NCI-H1930 (cell line): Measurements from ENCODE around the gene HPD.

Experiments used
- DNase-seq, 2 experiments: peaks; one replicate each; lab custom pipeline; 2025; lab: John Stamatoyannopoulos, UW

Gene HPD

DNA sequence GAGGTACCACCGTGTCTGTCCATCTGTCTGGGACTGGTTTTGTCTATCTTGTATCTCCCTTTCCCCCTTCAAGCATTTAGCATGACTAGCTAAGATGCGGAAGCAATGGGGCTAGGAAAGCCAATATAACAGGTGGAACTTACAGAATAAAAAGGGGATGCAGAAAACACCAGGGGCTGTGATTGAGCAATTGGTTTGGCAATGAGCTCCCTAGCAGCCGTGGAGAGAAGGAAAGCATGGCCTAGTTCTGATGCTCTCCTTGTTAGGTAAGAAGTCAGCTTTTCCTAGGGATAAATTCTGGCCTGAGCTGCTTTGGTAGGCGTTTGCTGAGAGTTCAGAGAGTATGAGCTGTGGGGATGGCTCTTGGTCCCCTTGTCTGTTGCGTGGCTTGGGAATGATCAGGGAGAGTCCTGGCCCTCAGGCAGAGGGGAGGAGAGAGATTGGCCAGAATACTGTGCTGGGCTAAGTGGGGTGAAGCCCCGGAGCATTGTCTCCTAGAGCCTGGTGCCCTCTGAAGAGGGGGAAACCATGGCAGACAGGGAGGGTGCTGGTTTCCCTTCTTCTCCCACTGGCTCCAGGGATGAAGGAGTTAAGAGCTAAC lies 47.7 kb downstream of the HPD start:
- no peak for DNase-seq

GRCh38 chr12:121810234-121810817 lies 48.3 kb downstream of the HPD start:
- no peak for DNase-seq

- DNase-seq: no peak
These were observed 48.9 kb downstream of the HPD start for GRCh38 chr12:121809712-121810116.

GRCh38 chr12:121808623-121809022 lies 50.0 kb downstream of the HPD start:
- DNase-seq: no peak

DNA sequence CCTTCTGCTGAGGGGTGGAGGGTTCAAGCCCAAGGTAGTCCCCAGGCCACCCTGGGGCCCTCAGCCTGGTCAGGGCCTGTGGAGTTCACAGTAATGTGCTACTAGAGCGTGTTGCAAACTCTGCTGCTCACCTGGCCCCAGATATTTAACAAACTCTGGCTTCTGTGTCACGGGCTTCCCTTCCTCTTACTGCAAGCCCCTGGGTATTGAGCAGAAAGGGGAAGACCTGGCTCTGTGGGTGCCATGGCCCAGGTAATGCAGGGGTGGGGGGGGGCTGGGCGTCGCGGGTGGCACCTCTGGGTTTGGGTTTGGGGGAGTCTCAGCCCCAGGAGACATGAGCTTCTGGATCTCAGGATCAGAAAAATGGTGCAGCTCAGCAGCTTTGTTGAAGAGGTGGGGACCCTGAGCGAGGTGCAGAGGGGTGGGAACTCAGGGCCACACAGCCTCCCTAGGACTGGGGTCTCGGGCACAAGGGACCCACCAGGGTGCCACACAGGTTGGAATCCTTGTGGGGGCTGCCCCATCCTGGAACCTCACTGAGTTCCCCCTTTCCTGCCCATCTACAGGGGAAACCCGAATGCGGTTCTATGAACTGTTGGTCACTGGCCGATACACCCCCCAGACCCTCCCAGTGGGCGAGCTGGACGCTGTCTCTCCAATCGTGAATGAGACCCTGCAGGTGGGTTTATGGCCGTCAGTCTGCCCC lies 50.9 kb downstream of the HPD start:
- no peak for DNase-seq

DNA sequence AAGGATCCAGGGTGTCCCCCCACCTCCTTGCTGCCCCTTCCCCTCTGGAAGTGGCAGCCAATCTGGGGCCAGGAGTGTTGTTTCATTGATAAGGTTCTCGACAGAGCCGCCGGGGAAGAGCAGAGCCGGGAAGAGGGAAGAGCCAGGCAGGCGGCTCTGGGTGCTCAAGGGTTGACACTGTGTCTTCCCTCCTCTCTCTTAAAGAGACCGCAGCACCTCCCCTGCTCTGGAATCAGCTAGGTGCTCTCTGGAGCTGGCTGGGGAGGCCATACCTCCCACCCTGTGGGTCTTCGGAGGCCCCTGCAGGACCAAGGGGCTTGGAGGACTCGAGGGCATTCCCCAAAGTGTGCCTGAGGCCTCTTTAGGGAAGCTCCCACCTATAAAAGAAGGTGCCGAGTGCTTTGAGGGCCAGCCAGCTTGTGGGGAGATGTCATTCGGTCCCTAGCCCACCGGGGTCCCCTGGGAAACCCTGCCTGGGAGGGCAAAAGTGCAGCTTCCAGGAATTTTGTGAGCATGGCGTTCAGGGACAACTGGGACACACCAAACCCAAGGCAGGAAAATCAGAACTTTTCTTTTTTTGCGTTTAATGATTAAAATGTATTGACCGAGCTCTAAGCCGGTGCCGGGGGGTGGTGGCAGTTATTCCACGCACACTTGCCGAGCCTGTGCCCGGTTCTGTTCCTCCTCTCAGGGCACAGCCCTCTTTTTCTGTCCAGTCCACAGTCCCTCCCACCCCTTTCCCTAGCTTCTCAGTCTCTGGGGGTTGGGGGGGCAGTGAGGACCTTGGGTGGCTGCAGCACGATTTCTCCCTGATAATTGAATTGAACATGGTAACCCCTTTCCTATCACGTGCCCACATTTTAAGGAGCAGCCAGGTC lies 51.9 kb downstream of the HPD start:
- DNase-seq: no peak

GRCh38 chr12:121806009-121806545 lies 52.6 kb downstream of the HPD start:
- no peak for DNase-seq

GRCh38 chr12:121805171-121806008 lies 53.3 kb downstream of the HPD start:
- DNase-seq: no peak

DNA sequence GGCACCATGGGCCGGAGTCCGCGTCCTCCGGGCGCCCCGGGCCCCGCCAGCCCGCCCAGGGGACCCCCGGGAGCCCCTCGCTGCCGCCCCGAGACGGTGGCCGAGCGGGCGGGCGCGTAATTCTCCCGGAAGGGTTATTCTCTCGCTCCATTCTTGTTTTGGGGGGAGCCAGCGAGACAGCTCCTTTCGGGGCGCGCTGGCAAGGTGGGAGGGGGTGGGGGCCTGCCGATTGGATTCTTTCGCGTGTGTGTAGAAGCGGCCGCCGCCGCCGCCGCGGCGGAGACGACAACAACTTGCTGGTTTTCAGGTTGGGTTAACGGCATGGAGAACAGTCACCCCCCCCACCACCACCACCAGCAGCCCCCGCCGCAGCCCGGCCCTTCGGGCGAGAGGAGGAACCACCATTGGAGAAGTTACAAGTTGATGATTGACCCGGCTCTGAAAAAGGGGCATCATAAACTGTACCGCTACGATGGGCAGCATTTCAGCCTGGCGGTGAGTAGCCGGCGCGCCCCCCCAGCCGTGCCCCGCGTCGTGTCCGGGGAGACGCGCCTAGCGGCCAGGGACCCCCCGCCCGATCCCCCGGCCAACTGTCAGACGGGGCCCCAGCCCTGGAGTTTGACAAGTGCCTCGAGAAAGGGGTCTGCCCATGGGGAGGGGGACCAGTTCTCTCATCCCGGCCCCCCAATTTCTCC lies 54.1 kb downstream of the HPD start:
- DNase-seq: no peak

- DNase-seq: no peak
These were observed 54.7 kb downstream of the HPD start, which contains the start of gene SETD1B for GRCh38 chr12:121803861-121804416. Gene SETD1B, plus strand, starts transcription at chr12:121804009. Its CDS starts 729 bp downstream, at chr12:121804738.

DNA sequence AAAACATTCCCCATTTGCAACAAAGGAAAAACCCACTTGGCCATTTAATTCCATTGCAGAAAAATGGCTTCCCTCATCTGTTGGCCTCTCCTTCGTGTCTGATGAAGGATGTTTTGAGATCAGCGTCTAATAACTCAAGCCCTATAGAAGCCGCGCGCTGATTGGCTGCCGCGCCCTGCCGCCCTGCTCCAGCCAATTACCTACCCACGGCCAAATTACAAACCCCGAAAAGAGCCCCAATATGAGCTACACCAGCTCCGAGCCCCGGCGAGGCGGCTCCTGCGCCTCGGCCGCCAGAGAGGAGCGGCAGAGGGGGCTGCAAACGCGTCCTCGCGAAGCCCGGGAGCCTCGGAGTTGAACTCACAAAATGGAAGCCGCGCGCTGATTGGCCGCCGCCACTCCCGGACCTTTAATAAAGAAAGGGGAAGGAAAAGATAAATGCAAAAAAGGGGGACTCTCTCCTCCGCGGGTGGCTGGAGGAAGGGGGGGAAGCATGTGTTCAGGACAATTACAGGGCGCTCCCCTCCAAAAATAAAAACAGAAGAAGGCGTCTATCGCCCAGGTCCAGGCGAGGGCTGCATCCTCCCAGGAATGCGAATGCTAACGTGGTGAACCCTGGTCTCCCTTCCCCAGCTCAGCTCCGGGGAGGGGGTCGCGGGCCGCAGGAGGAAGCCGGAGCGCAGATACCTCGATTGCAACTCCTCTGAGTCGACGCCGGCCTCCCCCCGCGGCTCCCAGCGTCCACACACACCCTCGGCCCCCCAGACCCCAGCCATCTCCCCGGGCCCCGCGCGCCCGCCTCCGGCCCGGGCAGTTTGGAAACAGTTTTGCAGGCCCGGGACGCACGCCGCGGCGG lies 55.6 kb downstream of the HPD start:
- DNase-seq: peak; percentile 84

GRCh38 chr12:121802485-121802842 lies 56.2 kb downstream of the HPD start:
- no peak for DNase-seq

GRCh38 chr12:121801595-121802484 lies 56.8 kb downstream of the HPD start:
- peak; percentile 24 to 55 for DNase-seq

DNA sequence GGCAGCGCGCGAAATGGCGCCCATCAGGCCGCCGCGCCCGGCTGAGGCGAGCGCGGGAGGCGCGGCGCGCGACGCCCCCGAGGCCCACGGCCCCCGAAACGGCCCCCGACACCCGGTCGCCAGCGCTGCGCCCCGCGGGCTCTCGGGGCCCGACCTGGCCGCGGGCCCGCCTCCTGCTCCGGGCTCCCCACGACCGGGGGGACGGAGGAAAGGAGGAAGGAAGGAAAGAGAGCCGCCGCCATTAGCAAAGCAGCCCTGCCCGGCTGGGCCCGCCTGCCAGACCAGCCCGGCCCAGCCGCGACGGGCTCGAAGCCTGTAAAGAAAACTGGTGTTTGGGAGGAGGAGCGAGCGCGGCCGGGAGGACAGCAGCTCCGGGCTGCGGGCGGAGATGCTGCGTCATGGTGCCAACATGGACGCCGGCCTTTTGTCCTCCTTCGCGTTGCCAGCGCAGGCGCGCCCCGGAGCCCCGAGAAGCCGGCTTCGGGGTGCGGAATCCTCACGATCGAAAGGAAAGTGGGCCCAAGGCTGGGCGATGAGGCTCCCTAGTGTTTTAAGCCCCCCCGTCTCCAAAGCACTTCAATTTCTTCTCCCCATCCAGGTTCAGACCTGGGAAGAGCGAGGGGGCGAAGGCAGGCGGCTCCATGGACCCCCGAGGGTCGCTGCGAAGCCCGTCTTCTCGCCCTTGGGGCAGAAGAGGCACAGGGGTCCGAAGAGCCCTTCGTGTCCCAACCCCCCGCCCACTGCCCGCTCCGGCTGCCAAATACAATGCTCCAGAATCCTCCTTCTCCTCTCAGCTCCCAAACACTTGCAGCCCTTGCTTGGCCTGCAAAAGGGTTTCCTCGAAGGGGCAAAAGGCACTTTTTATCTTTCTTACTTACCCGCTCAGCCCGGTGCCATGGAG lies 57.7 kb downstream of the HPD start:
- no peak for DNase-seq

DNA sequence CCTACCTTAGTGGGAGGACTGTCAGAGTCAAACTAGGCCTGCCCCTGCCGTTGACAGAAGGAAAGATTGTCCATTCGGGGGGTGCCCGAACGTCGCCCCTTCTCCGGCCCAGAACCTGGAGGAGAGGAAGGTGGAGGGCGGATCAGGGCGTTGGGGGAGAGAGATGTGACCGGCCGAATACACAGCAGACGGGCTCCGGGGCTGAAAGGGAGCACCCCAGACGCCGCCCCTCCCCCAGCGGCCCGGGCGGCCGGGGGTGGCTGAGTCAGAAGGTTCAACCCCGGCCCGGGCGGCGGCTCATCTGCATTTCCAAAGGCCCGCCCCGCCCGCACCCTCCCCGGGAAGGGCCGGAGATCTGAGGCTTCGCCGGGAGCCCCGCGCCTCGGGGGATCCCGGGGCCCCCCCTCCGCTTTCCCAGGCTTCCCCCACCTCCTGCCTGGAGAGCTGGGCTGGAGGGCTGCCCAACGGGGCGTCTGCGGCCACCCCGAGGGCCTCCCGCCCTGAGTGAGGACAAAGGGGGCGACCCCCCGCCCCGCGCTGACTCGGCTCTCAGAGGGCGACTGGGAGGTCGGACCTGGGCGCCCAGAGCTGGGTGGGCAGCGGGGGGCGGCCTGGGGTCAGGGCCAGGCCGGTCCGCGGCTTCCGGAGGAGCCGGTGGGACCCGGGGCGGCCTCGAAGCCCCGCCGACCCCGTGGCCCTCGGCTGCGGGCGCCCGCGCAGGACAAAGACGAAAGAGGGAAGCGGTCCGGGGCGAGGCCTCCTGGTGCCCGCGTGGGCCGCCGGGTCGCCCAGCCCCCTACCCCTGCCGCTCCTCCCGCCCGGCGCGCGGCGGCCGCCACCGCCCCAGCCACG lies 58.6 kb downstream of the HPD start:
- peak in 1 of 2 experiments; percentile 24 for DNase-seq

DNA sequence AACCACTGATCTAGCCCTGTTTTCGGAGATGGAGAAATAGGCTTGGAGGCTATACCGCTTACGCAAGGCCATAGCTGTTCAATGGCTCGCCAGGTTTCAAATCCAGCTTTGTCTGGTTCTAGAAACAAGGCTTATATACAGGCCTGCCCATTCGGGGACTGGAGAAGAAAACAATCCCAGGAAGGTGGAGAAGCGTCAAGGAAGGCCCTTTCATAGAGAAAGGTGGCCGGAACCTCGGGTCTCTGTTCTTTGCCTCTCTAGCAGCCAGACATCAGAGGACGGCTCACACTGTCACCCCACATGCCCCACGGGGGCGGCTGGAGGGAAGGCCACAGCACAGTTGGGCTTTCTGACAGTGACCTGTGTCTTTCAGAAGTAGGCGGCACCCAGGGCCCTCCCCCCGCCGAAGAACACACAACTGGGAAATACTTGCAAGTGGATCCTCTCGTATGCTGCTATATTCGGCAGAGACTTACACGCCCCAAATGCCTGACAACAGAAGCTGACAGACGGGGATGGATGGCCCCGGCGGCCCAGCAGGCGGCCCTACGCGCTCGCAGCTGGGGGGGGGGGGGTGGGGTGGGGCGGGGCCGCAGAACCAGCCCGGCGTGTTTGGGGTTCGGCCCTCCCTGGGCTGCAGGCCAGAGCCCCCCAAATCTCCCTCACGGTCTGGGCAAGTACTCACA lies 59.4 kb downstream of the HPD start:
- DNase-seq: peak in 1 of 2 experiments; percentile 23
